NCI-H187 treated with DMSO at 0.1 percent for 48 hours (cell line): ENCODE measurements around the gene GPC4.
"Not testable (repeated sequence)": the region's sequence is repeated elsewhere in the genome, so short reads cannot be mapped to it uniquely, and the experiment has no call there.

Experiments used
- DNase-seq: peaks from one replicate; lab custom pipeline; 2025; lab: John Stamatoyannopoulos, UW

GPC4 gene

GRCh38 chrX:133365871-133366611, 49.2 kb downstream of the GPC4 start:
- DNase-seq: no peak

- no peak for DNase-seq
Measured at GRCh38 chrX:133364865-133365264, 50.4 kb downstream of the GPC4 start.

DNA sequence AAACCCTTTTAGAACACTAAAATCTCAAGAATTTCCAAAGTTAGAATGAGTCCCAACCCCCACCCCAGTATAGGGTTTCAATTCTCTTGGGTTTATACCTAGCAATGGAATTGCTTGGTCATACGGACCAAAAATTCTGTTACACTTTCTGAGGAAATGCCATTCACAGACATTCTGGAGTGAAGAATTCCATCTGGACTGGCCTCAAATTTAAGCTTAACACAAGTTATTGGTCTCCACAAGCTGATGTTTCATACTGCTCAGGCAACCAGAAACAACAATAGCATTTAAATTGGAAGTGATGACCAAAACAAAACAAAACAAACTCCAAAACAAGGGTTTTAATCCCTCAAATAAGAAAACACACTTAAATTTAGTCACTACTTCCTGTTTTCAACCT, 51.1 kb downstream of the GPC4 start:
- DNase-seq: no peak

DNA sequence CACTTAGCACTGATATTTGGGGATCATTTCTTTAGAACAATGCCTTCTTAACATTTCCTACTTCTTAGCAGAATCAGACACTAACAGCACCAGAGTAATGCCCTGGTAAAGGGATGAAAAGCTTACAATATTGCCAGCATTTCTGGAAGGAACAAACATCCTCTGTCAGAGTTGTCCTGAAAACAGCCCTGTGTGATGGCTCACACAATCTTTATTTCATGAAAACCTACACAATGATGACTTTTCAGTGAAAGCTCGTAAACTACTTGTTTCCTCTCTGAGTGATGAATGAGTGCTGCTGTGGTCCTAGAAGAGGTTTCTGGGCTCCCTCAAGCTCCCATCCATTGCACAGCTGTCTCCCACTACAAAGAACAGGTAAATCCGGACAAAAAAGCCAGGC, 52.8 kb downstream of the GPC4 start:
- no peak for DNase-seq

- DNase-seq: no peak
Measured at GRCh38 chrX:133359466-133359865, 55.8 kb downstream of the GPC4 start.

- no peak for DNase-seq
Measured at GRCh38 chrX:133353233-133353632, 62.1 kb downstream of the GPC4 start.

- DNase-seq: no peak
Measured at GRCh38 chrX:133350751-133351150, 64.5 kb downstream of the GPC4 start.

- no peak for DNase-seq
Measured at GRCh38 chrX:133346026-133346425, 69.3 kb downstream of the GPC4 start.

DNA sequence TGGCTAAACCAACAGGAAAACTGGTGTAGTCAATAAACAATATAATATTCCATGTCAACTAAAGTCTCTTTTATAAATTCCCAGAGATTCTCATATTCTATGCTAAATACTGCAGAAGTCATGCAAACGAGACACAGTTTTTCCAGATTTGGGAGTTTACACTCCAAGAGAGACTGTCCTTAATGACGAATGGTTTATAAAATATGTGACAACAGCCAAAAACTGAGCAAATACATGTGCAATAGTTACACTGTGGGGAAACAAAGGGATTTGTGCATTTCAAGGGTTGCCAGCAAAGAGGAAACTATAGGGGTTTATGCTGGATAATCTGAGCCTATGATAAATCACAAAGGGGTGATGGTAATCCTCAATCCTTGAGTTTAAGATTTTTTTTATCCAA, 75.7 kb downstream of the GPC4 start:
- DNase-seq: no peak

DNA sequence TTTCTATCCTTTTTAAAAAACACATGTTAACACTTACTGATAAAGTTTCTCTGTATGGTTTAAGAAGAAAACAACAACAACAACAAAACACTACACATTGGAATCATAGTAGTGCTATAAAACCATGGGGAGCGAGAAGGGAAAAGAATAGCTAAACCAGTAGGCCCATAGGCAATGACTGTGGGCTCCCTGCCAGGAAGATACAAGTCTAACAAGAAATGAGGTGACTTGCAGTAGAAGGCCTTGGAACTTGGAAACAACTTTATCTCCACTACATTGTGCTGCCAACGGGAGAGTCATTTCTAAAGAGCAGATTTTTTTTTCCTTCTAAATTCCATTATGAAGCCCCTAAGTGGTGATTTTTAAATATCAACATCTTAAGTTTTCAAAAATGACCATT, 78.0 kb downstream of the GPC4 start:
- DNase-seq: no peak

GRCh38 chrX:133335027-133335426, 80.3 kb downstream of the GPC4 start:
- no peak for DNase-seq

- no peak for DNase-seq
Measured at GRCh38 chrX:133333154-133333750, 82.0 kb downstream of the GPC4 start.

DNA sequence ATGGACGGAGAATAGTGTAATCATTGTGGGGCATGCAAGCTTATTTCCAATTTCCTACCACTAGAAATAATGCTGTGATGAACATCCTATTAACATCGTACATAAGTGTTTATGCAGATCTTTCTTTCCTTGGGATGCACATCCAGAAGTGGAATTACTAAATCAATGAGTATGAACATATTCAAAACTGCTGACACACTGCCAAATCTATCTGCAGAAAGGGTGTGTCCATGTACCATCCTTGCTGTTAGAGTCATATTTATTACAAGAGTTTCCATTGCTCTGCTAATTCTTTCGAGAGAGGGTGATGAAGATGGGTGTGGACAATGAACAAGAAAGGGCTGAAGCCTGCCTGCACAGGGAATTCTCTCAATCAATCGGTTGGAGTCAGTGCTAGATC, 82.6 kb downstream of the GPC4 start:
- DNase-seq: no peak

- no peak for DNase-seq
Measured at GRCh38 chrX:133330956-133331355, 84.3 kb downstream of the GPC4 start.

DNA sequence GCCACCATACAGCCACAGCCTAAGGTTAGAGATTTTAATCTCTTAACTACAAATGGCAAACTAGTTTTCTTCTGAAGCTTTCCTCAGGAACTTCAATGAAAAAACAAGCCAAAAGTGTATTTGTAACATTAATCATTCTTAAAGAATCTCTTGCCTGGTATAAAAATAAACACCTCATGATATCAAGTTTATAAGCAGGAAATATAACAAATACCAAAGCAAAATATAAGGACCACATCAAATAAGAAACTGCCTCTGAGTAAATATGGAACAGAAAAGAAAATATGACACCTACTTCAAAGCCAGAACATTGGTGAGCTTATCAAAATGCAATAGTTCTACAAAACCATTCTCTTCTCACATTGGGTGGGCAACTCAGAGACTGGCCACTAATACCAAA, 89.9 kb downstream of the GPC4 start:
- no peak for DNase-seq

DNA sequence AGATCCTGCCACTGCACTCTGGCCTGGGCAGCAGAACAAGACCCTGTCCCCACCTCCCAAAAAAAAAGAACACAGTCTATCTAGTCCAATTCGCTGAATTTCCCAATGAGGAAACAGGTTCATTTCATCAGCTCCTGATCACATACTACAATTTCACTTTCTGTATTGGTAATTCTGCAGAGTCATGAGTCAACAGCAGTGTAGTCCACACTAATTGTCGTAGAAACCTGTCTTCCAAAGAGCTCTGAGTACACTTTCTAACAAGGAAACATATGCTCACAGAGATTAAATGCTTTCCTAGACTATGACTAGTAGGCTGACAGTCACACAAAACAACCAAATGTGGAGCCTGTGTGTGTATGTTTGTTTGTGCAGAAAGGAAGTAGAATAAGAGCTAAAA, 91.9 kb downstream of the GPC4 start:
- no peak for DNase-seq

DNA sequence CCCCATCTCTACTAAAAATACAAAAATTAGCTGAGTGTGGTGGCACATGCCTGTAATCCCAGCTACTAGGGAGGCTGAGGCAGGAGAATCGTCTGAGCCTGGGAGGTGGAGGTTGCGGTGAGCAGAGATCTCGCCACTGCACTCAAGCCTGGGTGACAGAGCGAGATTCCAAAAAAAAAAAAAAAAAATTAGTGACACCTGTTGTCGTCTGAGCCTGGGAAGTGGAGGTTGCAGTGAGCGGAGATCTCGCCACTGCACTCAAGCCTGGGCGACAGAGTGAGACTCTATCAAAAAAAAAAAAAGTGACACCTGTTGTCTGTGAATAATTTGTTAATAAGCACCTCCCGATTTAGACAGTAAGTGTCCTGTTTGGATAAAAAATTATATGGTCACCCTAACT, 93.0 kb downstream of the GPC4 start:
- DNase-seq: not testable (repeated sequence)

DNA sequence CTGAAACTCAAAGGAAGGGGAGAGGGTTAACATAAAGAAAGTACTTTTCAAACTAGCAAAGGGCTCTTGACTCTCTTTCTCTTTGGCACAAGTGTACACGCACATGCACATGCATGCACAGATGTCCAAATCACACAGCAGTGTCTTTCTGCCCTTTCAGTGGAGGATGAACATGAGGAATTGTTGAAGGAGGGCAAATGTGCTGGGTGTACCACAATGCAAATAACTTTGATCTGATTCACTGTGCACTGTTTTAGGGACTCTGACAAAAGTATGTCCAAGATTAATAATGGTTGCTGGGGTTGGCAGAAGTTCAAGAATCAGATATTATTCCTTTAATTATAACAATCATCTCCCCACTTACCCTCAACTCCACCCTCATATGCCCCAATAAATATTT, 93.8 kb downstream of the GPC4 start:
- DNase-seq: no peak

DNA sequence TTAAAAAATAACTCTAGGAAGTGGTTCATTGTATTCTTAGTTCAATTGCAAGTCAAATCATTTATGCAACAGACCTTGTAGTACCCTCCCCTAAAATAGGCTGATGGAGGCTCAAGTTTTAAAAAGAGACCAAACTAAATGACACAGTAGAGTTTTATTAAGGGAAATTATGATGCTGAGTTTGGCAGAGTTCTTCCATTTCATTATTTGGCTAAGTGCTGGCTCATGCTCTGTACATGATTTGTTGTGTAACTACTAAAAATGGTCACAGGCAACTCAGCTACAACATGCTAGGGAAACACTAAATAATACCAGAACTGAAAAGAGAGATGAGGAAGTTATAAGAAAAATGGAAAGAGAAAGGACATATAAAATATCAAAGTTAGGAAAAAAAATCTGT, 101.0 kb downstream of the GPC4 start:
- no peak for DNase-seq

DNA sequence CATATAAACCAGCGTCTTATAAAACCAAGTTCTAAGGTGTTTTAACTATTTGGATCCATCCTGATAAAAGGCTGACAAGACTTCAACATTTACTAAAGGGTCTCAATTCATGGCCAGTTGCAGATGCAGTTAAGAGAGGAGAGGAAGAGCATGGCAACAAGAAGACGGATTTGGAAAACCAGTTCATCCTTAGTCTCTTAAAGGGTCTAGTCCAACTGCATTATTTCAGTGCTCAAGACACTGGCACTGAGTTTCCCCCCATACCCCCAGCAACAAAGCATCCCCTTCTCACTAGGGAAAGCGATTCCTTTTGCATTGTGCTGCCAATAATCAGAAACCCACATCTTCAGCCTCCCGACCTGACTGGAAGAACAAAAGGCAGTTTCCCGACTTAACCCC, 106.8 kb downstream of the GPC4 start:
- DNase-seq: no peak

DNA sequence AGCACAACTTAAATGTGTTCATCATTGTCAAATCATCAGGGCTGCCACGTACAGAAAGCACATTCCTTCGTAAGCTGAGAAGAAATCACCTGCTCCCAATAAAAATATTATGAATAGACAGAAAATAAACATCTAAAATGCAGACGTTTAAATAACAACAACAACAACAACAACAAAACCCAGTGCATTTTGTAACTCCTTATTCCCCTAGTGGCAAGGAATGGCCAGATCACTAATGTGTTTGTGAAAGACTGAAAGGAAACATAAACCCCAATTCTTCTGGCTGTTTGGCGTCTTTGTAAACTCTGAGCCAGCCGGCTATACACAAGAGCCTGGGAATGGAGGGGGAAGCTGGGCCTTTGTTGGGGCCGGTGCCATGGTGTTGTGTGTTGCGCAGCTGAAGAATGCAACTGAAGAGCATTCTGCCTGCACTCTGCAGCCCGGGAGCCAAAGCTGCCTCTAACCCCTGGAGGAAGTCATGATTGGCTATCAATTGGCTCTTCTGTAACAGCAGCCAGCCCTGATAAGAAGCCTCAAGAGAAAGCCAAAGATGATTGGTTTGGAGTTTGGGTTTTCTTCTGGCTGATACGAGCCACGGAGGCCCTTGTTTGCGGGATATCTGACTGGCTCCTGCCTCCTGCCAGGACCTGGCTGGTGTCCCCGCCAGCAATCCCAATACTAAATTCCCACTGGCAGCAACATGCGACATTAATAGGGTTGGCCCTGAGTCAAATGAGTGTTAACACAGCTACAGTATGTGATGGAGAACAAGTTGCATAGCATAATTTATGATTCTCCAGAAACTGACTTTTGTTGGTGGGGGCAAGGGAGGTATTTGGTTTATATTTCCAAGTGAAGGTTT, 107.4 kb downstream of the GPC4 start:
- DNase-seq: no peak

GRCh38 chrX:133307094-133307493, 108.2 kb downstream of the GPC4 start:
- DNase-seq: no peak

- DNase-seq: no peak
Measured at GRCh38 chrX:133306316-133306715, 109.0 kb downstream of the GPC4 start.
